Measurements from ENCODE around the gene PHACTR4. TPM values are rescaled to one million over a fixed set of nuclear protein-coding genes. Genes with fewer than 3 reads are reported as not detected.
A peak's percentile ranks its signal among the peaks of the same experiment; 100 is the strongest.

Gene PHACTR4
- total and polyA plus RNA-seq, 2 of the 13 experiments (the other 11 are each of a cell fraction or from before 2014, with no cell fraction given) = 13.9 to 17.1 TPM

DNA sequence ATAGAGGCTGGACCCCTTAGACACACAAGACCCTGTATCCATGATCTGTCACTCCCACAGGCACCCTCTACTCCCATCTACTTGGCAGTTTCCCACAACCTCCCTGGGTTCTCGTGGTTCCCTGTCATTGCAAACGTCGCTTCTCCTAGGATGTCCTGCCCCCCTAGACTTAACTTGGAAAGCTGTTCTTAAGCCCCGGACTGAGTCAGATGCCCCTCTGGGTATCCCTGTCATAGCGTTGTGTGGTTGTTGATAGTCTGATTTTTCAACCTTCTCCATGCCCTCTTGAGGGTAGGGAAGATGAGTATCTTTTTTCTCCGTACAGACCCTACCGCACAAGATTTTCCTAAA, 148.1 kb downstream of the PHACTR4 start:
- Histone ChIP-seq H3K4me1 (ENCODE audit: insufficient read depth, low read length) (peaks cover 34% of the 10 kb centered on the region), H3K27me3 (ENCODE audit: control insufficient read depth in 1 of 2, insufficient read depth in 2 of 2, low read length in 2 of 2) (no peaks in the 10 kb centered on the region), H4K20me1 (ENCODE audit: insufficient read depth, low read length) (peaks cover 34% of the 10 kb centered on the region), H3K4me3 (replicated peaks in 1 of 3; ENCODE audit: insufficient read depth in 1 of 3, low read depth in 2 of 3, low read length in 3 of 3) (peak overlapping the region; percentile 66 to 85 (median 75); a peak in 5 of 6 replicates), H3K79me2 (ENCODE audit: insufficient read depth, low read length) (peaks cover 36% of the 10 kb centered on the region), H3K27ac (ENCODE audit: extremely low read length, insufficient read depth, low read length) (peak overlapping the region; percentile 91), H3K4me2 (ENCODE audit: low read depth, low read length) (peak overlapping the region; percentile 97), H3K9me3 (ENCODE audit: low read length) (no peaks in the 10 kb centered on the region), H3K36me3 (replicated peaks in 1 of 2; ENCODE audit: control insufficient read depth in 1 of 2, insufficient read depth in 2 of 2, low read length in 2 of 2) (peaks cover 0 to 5% of the 10 kb centered on the region in 2 experiments; a peak in 1 of 5 replicates), H3K9ac (ENCODE audit: insufficient read depth, low read depth, low read length) (peak overlapping the region; percentile 90; the same call in 1 of the 2 replicates), H2AFZ (ENCODE audit: low read length) (no peak overlapping the region)
- FAIRE-seq = no peak
- in situ Hi-C loops (cut with HindIII; ENCODE audit: extremely low pct_ligation_motif_present, low pct_unique_long_range_greater_than_20kb) (loop anchor here (5.0 kb wide), 1 partner anchor 85 kb away; no protein-coding TSS in a partner anchor), intact Hi-C loops (cut with micrococcal nuclease; ENCODE audit: unreplicated experiment) (loop anchor here (5.0 to 10.0 kb wide), 2 partner anchors 135 to 357 kb away; no protein-coding TSS in a partner anchor)
- no peak for DNase-seq (ENCODE audit: low spot score)
- CTCF ChIA-PET (ENCODE audit: low intra/inter-chr PET ratio, low total read pairs) = interaction anchor here (1.7 kb wide), 2 partner anchors 83 to 86 kb away, joined by 7 to 27 read pairs; no protein-coding TSS in a partner anchor
- WGBS (ENCODE audit: low lambda C conversion rate) = 33% methylated on average over 7 of the region's 7 CpGs
- BruUV-seq (replicated peaks) = no TSS peak
- ATAC-seq = peak; percentile 16
- POLR2A ChIA-PET = interaction anchor here (0.9 to 2.0 kb wide), 4 partner anchors 36 to 85 kb away, joined by 3 to 7 read pairs (median 6); partner anchors contain the start of gene TRNAU1AP
- TF ChIP-seq CBX1 (IDR thresholded peaks at IDR 0.05; ENCODE audit: low read depth) (no peak), TIGD3 (CRISPR knock-in tag; IDR thresholded peaks at IDR 0.05; ENCODE audit: borderline replicate concordance) (no peak), ZSCAN29 (CRISPR knock-in tag; conservative IDR thresholded peaks at IDR 0.05) (no peak), JDP2 (CRISPR knock-in tag; IDR thresholded peaks at IDR 0.05; ENCODE audit: borderline replicate concordance) (no peak), YY1 (IDR thresholded peaks at IDR 0.05; ENCODE audit: insufficient read depth, insufficient replicate concordance, low read depth, low read length) (no peak), RFX1 (IDR thresholded peaks at IDR 0.05) (no peak), PPARG (CRISPR knock-in tag; conservative IDR thresholded peaks at IDR 0.05) (no peak), ZSCAN20 (CRISPR knock-in tag; IDR thresholded peaks at IDR 0.05; ENCODE audit: borderline replicate concordance) (no peak), POLR2A (IDR thresholded peaks at IDR 0.05; ENCODE audit: insufficient read depth in 1 of 2, low read depth in 2 of 2, low read length in 2 of 2) (peak in 1 of 2 experiments; percentile 12; a peak in 1 of 4 replicates), ZFP1 (CRISPR knock-in tag; IDR thresholded peaks at IDR 0.05) (no peak), ZNF3 (CRISPR knock-in tag; IDR thresholded peaks at IDR 0.05) (no peak), IKZF1 (IDR thresholded peaks at IDR 0.05) (no peak)
- TF ChIP-seq, protein P1, sequence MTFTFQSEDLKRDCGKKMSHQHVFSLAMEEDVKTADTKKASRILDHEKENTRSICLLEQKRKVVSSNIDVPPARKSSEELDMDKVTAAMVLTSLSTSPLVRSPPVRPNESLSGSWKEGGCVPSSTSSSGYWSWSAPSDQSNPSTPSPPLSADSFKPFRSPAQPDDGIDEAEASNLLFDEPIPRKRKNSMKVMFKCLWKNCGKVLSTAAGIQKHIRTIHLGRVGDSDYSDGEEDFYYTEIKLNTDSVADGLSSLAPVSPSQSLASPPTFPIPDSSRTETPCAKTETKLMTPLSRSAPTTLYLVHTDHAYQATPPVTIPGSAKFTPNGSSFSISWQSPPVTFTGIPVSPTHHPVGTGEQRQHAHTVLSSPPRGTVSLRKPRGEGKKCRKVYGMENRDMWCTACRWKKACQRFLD (CRISPR knock-in tag; IDR thresholded peaks at IDR 0.05; ENCODE audit: borderline replicate concordance) = no peak
- TF ChIP-seq, protein P2, sequence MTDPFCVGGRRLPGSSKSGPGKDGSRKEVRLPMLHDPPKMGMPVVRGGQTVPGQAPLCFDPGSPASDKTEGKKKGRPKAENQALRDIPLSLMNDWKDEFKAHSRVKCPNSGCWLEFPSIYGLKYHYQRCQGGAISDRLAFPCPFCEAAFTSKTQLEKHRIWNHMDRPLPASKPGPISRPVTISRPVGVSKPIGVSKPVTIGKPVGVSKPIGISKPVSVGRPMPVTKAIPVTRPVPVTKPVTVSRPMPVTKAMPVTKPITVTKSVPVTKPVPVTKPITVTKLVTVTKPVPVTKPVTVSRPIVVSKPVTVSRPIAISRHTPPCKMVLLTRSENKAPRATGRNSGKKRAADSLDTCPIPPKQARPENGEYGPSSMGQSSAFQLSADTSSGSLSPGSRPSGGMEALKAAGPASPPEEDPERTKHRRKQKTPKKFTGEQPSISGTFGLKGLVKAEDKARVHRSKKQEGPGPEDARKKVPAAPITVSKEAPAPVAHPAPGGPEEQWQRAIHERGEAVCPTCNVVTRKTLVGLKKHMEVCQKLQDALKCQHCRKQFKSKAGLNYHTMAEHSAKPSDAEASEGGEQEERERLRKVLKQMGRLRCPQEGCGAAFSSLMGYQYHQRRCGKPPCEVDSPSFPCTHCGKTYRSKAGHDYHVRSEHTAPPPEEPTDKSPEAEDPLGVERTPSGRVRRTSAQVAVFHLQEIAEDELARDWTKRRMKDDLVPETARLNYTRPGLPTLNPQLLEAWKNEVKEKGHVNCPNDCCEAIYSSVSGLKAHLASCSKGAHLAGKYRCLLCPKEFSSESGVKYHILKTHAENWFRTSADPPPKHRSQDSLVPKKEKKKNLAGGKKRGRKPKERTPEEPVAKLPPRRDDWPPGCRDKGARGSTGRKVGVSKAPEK (CRISPR knock-in tag; IDR thresholded peaks at IDR 0.05; ENCODE audit: borderline replicate concordance) = no peak
- TF ChIP-seq, protein P3, sequence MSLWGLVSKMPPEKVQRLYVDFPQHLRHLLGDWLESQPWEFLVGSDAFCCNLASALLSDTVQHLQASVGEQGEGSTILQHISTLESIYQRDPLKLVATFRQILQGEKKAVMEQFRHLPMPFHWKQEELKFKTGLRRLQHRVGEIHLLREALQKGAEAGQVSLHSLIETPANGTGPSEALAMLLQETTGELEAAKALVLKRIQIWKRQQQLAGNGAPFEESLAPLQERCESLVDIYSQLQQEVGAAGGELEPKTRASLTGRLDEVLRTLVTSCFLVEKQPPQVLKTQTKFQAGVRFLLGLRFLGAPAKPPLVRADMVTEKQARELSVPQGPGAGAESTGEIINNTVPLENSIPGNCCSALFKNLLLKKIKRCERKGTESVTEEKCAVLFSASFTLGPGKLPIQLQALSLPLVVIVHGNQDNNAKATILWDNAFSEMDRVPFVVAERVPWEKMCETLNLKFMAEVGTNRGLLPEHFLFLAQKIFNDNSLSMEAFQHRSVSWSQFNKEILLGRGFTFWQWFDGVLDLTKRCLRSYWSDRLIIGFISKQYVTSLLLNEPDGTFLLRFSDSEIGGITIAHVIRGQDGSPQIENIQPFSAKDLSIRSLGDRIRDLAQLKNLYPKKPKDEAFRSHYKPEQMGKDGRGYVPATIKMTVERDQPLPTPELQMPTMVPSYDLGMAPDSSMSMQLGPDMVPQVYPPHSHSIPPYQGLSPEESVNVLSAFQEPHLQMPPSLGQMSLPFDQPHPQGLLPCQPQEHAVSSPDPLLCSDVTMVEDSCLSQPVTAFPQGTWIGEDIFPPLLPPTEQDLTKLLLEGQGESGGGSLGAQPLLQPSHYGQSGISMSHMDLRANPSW (CRISPR knock-in tag; IDR thresholded peaks at IDR 0.05; ENCODE audit: borderline replicate concordance) = 0 out of 2 replicates have a peak, but pooled peaks have one; percentile 33
